GM18907 (cell line): ENCODE results near the gene CDC42BPG.

Source experiments
- ATAC-seq: cut with Tn5 transposase; IDR thresholded peaks from one replicate; pipeline ENCODE4 v1.9.1; 2021; ENCODE audit warnings: mild to moderate bottlenecking, moderate library complexity; ENCODE audit not compliant: unreplicated experiment

Gene CDC42BPG

GRCh38 chr11:64810891-64811272, 33.6 kb downstream of the CDC42BPG start:
- peak; percentile 27 for ATAC-seq

GRCh38 chr11:64810271-64810890, 34.1 kb downstream of the CDC42BPG start, which contains the start of gene MEN1:
Gene MEN1 (minus strand): TSS chr11:64810551. CDS start chr11:64810109, 442 bp downstream.
- peak; percentile 56 for ATAC-seq

- no peak for ATAC-seq
These were observed 34.6 kb downstream of the CDC42BPG start for GRCh38 chr11:64809781-64810241.

- ATAC-seq, result no peak
These were observed 39.0 kb downstream of the CDC42BPG start for GRCh38 chr11:64805481-64805880.

GRCh38 chr11:64804346-64805210, 39.9 kb downstream of the CDC42BPG start:
- no peak for ATAC-seq

GRCh38 chr11:64803846-64804345, 40.6 kb downstream of the CDC42BPG start:
- no peak for ATAC-seq

GRCh38 chr11:64803158-64803845, 41.2 kb downstream of the CDC42BPG start, which contains the start of gene MAP4K2:
Gene MAP4K2 (minus strand): TSS chr11:64803214. CDS start chr11:64803149, 65 bp downstream.
- ATAC-seq, result peak; percentile 53

- ATAC-seq, result peak; percentile 18
These were observed 41.9 kb downstream of the CDC42BPG start for GRCh38 chr11:64802370-64803157.

- ATAC-seq, result no peak
These were observed 42.7 kb downstream of the CDC42BPG start for GRCh38 chr11:64801561-64802369.

GRCh38 chr11:64801158-64801464, 43.3 kb downstream of the CDC42BPG start:
- no peak for ATAC-seq

GRCh38 chr11:64800303-64801157, 43.9 kb downstream of the CDC42BPG start:
- no peak for ATAC-seq

- no peak for ATAC-seq
These were observed 44.7 kb downstream of the CDC42BPG start for GRCh38 chr11:64799623-64800302.

- ATAC-seq, result no peak
These were observed 45.2 kb downstream of the CDC42BPG start for GRCh38 chr11:64799256-64799622.

- no peak for ATAC-seq
These were observed 47.5 kb downstream of the CDC42BPG start for GRCh38 chr11:64796757-64797541.

- no peak for ATAC-seq
These were observed 48.3 kb downstream of the CDC42BPG start for GRCh38 chr11:64796047-64796756.

- no peak for ATAC-seq
These were observed 49.9 kb downstream of the CDC42BPG start for GRCh38 chr11:64794526-64794925.
